Colonic mucosa (tissue), 4 donors: ENCODE results near the gene MAP4K1. TPM values are rescaled to one million over a fixed set of nuclear protein-coding genes. Genes with fewer than 3 reads are reported as not detected.
A peak's percentile ranks its signal among the peaks of the same experiment; 100 is the strongest.

Experiments used
- DNase-seq: peaks from one replicate; pipeline ENCODE4 v3.0.0-alpha.2; 2020
- H3K27ac ChIP-seq: fragments of 200-600 bp; one replicate; pipeline ENCODE4 v1.8.0; 2021
- H3K27me3 ChIP-seq: fragments of 200-600 bp; one replicate; pipeline ENCODE4 v1.8.0; 2021
- H3K36me3 ChIP-seq: fragments of 200-600 bp; one replicate; pipeline ENCODE4 v1.8.0; 2021
- H3K4me1 ChIP-seq: fragments of 200-600 bp; one replicate; pipeline ENCODE4 v1.8.0; 2021; ENCODE audit warnings: mild to moderate bottlenecking
- H3K4me3 ChIP-seq: fragments of 200-600 bp; one replicate; pipeline ENCODE4 v1.8.0; 2021
- H3K9ac ChIP-seq, 2 donors: one replicate each; pipeline ENCODE4 v1.7.0; 2013; ENCODE audit warnings: control low read depth in 2 of 2, low read depth in 2 of 2, low read length in 2 of 2
- H3K9me3 ChIP-seq: fragments of 200-600 bp; one replicate; pipeline ENCODE4 v1.8.0; 2021
- CTCF ChIP-seq: fragments of 200-600 bp; IDR thresholded peaks from one replicate; pipeline ENCODE4 v1.8.0; 2022; ENCODE audit warnings: antibody characterized with exemption, mild to moderate bottlenecking
- intact Hi-C: fragments of 100-400 bp; cut with DNase I; formaldehyde crosslinking; loops from one replicate; pipeline ENCODE4 v1.14.1; 2022
- total RNA-seq, 2 donors: library from RNA; stranded (reverse); fragmentation: NEBNext Ultra II Directional in 1 of 2; extraction: Animal tissue kit (Norgen Biotek cat#: 25700) in 1 of 2; gene quantifications; one replicate each; pipeline ENCODE4 v1.2.1, GENCODE V29; 2021
- donor health status: healthy.
- donor health status: DM: no; HTN: no; CAD: no.
- donor health status: DM: no; HTN: no; CAD: no.

The MAP4K1 gene
- total RNA-seq, 2 donors from 2014 or later, result 2.6 to 4.9 TPM

GRCh38 chr19:38571682-38572081, 46.1 kb downstream of the MAP4K1 start:
- no peaks in the 10 kb centered on the region for H3K36me3 ChIP-seq
- H3K4me3 ChIP-seq, result no peak overlapping the region
- no peak overlapping the region for H3K27ac ChIP-seq
- DNase-seq, result no peak
- H3K9ac ChIP-seq, result no peak overlapping the region
- no peaks in the 10 kb centered on the region for H3K9me3 ChIP-seq
- no peaks in the 10 kb centered on the region for H3K4me1 ChIP-seq
- H3K27me3 ChIP-seq, result no peaks in the 10 kb centered on the region
- no peak for TF ChIP-seq CTCF
- intact Hi-C loops, result no loop called here

- intact Hi-C loops, result no loop called here
- Histone ChIP-seq H3K27ac (no peak overlapping the region), H3K9me3 (no peaks in the 10 kb centered on the region), H3K27me3 (peaks cover 9% of the 10 kb centered on the region), H3K36me3 (no peaks in the 10 kb centered on the region), H3K4me3 (no peak overlapping the region), H3K9ac (no peak overlapping the region), H3K4me1 (no peaks in the 10 kb centered on the region)
- DNase-seq, result no peak
- TF ChIP-seq CTCF, result no peak
Observed at GRCh38 chr19:38569368-38569983, 48.3 kb downstream of the MAP4K1 start.

GRCh38 chr19:38565691-38566105, 52.1 kb downstream of the MAP4K1 start:
- Histone ChIP-seq H3K4me1 (no peaks in the 10 kb centered on the region), H3K9ac (no peak overlapping the region), H3K27me3 (peaks cover 12% of the 10 kb centered on the region), H3K36me3 (no peaks in the 10 kb centered on the region), H3K27ac (no peak overlapping the region), H3K4me3 (peak overlapping the region; percentile 4), H3K9me3 (no peaks in the 10 kb centered on the region)
- intact Hi-C loops, result no loop called here
- no peak for DNase-seq
- TF ChIP-seq CTCF, result no peak

- Histone ChIP-seq H3K27ac (no peak overlapping the region), H3K9ac (no peak overlapping the region), H3K27me3 (peaks cover 12% of the 10 kb centered on the region), H3K9me3 (no peaks in the 10 kb centered on the region), H3K4me3 (peak overlapping the region; percentile 4), H3K4me1 (no peaks in the 10 kb centered on the region), H3K36me3 (no peaks in the 10 kb centered on the region)
- intact Hi-C loops, result no loop called here
- no peak for TF ChIP-seq CTCF
- DNase-seq, result no peak
Observed at GRCh38 chr19:38564981-38565690, 52.6 kb downstream of the MAP4K1 start.

- no peak overlapping the region for H3K27ac ChIP-seq
- TF ChIP-seq CTCF, result no peak
Observed at GRCh38 chr19:38563475-38563874, 54.3 kb downstream of the MAP4K1 start.

More at GRCh38 chr19:38563475-38563874, 54.3 kb downstream of the MAP4K1 start:
- Histone ChIP-seq H3K9me3 (no peaks in the 10 kb centered on the region), H3K4me3 (no peak overlapping the region), H3K27me3 (peaks cover 12% of the 10 kb centered on the region), H3K36me3 (no peaks in the 10 kb centered on the region), H3K4me1 (no peaks in the 10 kb centered on the region), H3K9ac (no peak overlapping the region)
- intact Hi-C loops, result no loop called here
- no peak for DNase-seq
